Activated CD8-positive, alpha-beta memory T cell treated with anti-CD3 and anti-CD28 coated beads, Interleukin-2, amount 10 ng/mL, durations not matched to agents 7 days and 5 days (primary cell): Measurements from ENCODE around the gene ZNF724. TPM values are rescaled to one million over a fixed set of nuclear protein-coding genes. Genes with fewer than 3 reads are reported as not detected.
A peak's percentile ranks its signal among the peaks of the same experiment; 100 is the strongest.
"Not testable (repeated sequence)": the region's sequence is repeated elsewhere in the genome, so short reads cannot be mapped to it uniquely, and the experiment has no call there.

ENCODE experiments used
- ATAC-seq: fragments of 150-1000 bp; cut with Tn5 transposase; one replicate; pipeline ENCODE4 v1.10.0; 2021; ENCODE audit warnings: moderate library complexity
- CTCF ChIA-PET: fragments of 350-600 bp; sonication (Branson Sonifier 250); formaldehyde crosslinking; loops from one replicate; lab custom pipeline; 2021; ENCODE audit warnings: antibody characterized with exemption; lab: Charles Lee
- DNase-seq: peaks from one replicate; pipeline ENCODE4 v3.0.0-alpha.2; 2020
- H3K27ac Mint-ChIP-seq: one replicate; pipeline ENCODE4 v1.8.0; 2021; ENCODE audit warnings: mild to moderate bottlenecking, mixed read lengths
- H3K27me3 Mint-ChIP-seq: one replicate; pipeline ENCODE4 v1.8.0; 2021; ENCODE audit warnings: mixed read lengths
- H3K36me3 Mint-ChIP-seq: one replicate; pipeline ENCODE4 v1.8.0; 2021; ENCODE audit warnings: mild to moderate bottlenecking, mixed read lengths
- H3K4me1 Mint-ChIP-seq: one replicate; pipeline ENCODE4 v1.8.0; 2021; ENCODE audit warnings: mixed read lengths
- H3K4me3 Mint-ChIP-seq: one replicate; pipeline ENCODE4 v1.8.0; 2021; ENCODE audit warnings: mild to moderate bottlenecking, moderate library complexity, mixed read lengths
- H3K9me3 Mint-ChIP-seq: one replicate; pipeline ENCODE4 v1.8.0; 2022; ENCODE audit warnings: low read depth, mixed read lengths
- total RNA-seq, 2 experiments: library from RNA; stranded (reverse); gene quantifications; one replicate each; pipeline ENCODE4 v1.2.3, GENCODE V29; 2021

ZNF724 gene
- 10 to 100 TPM; 13.6 to 15.8 TPM for total RNA-seq

DNA sequence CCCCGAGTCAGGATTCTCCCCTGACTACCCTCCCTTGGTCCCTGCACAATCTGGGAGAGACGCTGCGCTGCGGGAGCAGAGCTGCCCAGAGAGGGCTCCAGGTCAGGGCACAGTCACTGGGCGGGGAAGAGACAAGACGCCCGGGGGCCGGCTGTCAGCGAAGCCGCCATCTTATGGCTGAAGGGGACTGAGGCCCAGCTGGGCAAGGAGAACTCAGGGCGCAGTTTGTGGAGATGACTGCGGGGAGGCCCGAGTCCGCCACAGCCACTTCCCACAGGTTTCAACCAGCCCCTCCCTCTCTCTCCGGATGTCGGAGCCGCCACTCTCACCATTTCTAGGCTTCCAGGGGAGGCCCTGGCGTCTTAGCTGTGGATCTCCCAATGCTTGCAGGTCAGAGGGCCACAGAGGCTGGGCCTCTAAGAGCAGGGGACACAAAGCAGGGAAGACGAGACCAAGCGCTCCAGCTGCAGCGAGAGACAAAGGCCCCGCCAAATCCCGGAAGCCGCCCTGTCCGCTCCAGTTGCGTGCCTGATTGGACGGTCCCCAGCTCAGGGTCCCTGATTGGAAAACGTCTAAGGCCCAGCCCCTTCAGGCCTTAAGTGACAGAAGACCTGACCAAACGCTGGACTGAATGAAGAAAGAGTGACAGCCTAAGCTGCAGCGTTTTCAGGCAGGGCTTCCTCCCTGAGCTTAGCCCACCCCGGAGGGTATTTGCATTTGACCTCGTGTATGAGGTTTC is at the start of gene ZNF724:
TSS of gene ZNF724 (minus strand) at position 484 of the 739 bp plus-strand sequence. CDS start at position 332, 152 bp downstream.
- Mint-ChIP-seq H3K4me3 (peak within 1 kb of the TSS; percentile 93), H3K27me3 (no peaks in the 10 kb centered on the region), H3K9me3 (peaks cover 5% of the 10 kb centered on the region), H3K27ac (peak within 1 kb of the TSS; percentile 98), H3K4me1 (peaks cover 15% of the 10 kb centered on the region), H3K36me3 (peaks cover 38% of the 10 kb centered on the region)
- CTCF ChIA-PET = interaction anchor here (1.2 kb wide), 1 partner anchor 24 kb away, joined by 7 read pairs; no protein-coding TSS in a partner anchor
- ATAC-seq (peak; percentile 99), DNase-seq (peak; percentile 96)

DNA sequence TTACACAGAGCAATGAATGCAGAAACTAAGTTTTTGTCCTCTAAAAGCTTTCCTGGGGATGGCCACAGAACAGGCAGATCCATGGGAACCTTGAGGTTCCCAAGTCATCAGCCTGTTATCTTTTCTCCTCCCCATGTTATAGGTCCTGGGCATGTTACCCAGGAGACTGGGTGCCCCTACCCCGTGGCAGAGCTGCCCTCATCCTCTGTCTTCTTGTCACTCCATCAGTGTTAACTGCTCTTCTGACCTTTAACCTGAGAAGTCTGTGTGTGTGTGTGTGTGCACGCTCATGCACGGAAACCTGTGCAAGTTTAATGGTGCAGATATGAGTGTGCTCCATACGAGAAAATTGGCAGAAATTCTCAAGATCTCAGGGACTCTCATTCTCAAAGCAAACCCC is 43.9 kb upstream of the ZNF724 start:
- no peak for DNase-seq
- Mint-ChIP-seq H3K4me3 (no peak overlapping the region), H3K4me1 (no peaks in the 10 kb centered on the region), H3K9me3 (peaks cover 11% of the 10 kb centered on the region), H3K27me3 (no peaks in the 10 kb centered on the region), H3K27ac (no peak overlapping the region), H3K36me3 (peaks cover 3% of the 10 kb centered on the region)
- no peak for ATAC-seq
- CTCF ChIA-PET = no interaction called here

DNA sequence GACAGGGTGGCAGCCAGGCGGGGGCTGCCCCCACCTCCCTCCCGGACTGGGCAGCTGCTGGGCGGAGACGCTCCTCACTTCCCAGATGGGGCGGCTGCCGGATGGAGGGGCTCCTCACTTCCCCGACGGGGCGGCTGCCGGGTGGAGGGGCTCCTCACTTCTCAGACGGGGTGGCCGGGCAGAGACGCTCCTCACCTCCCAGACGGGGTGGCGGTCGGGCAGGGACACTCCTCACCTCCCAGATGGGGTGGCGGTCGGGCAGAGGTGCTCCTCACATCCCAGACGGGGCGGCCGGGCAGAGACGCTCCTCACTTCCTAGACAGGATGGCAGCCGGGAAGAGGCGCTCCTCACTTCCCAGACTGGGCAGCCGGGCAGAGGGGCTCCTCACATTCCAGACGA is 39.8 kb upstream of the ZNF724 start:
- H3K36me3 Mint-ChIP-seq, H3K27me3 Mint-ChIP-seq, CTCF ChIA-PET, ATAC-seq, H3K4me1 Mint-ChIP-seq, DNase-seq, H3K4me3 Mint-ChIP-seq, H3K27ac Mint-ChIP-seq: not testable (repeated sequence)
- H3K9me3 Mint-ChIP-seq = peaks cover 14% of the 10 kb centered on the region

DNA sequence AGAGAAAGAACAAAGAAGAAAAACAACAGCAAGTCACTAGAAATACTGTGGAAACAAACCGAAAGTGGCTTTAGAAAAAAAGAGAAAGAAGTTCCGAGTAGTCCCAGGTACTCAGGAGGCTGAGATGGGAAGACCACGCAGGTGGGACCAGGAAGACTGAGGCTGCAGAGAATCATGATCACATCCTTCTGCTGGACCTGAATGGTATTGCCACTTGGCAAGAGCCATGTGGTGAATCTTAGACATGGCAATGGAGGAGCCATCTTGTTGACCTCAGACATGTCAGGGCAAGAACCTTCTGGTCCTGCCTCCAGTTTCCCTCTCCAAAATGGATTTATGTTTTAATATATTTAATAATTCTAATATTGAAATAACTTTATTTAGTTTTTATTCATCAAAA is 37.4 kb upstream of the ZNF724 start:
- H3K27ac Mint-ChIP-seq = no peak overlapping the region
- peaks cover 4% of the 10 kb centered on the region for H3K36me3 Mint-ChIP-seq
- no peak for DNase-seq
- H3K9me3 Mint-ChIP-seq = peaks cover 19% of the 10 kb centered on the region
- no peaks in the 10 kb centered on the region for H3K27me3 Mint-ChIP-seq
- CTCF ChIA-PET = interaction anchor here (1.4 kb wide), 1 partner anchor 14 kb away, joined by 3 read pairs; no protein-coding TSS in a partner anchor
- H3K4me1 Mint-ChIP-seq = no peaks in the 10 kb centered on the region
- no peak for ATAC-seq
- no peak overlapping the region for H3K4me3 Mint-ChIP-seq

DNA sequence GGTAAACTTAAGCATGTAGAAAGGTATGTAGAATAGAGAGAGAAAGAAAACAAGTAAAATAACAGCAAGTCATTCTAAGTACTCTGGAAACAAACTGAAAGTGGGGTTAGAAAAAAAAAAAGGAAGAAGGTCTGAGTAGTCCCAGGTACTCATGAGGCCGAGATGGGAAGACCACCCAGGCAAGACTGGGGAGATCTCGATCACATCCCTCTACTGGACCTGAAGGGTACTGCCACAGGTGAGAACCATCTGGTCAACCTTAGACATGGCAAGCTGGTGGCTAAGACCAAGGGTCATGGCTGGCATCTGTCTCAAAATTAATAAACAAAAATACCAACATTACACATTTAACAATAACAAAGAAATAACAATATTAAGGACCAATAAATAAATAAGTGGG is 36.3 kb upstream of the ZNF724 start:
- Mint-ChIP-seq H3K36me3 (peaks cover 4% of the 10 kb centered on the region), H3K4me1 (no peaks in the 10 kb centered on the region), H3K9me3 (peaks cover 22% of the 10 kb centered on the region), H3K27me3 (no peaks in the 10 kb centered on the region), H3K27ac (no peak overlapping the region), H3K4me3 (no peak overlapping the region)
- ATAC-seq = no peak
- no peak for DNase-seq
- CTCF ChIA-PET = interaction anchor here (1.4 kb wide), 1 partner anchor 13 kb away, joined by 3 read pairs; no protein-coding TSS in a partner anchor

DNA sequence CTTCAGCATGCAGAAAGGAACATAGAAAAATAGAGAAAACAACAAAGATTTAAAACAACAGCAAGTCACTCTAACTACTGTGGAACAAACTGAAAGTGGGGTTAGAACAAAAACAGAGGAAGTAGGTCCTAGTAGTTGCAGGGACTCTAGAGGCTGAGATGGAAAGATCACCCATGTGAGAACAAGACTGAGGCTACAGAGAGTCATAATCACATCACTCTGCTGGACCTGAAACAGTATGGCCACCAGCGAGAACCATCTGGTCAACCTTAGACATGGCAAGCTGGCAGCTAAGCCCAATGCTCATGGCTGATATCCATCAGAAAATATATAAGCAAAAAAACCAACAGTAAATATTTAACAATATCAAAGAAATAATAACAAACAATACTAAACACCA is 35.8 kb upstream of the ZNF724 start:
- Mint-ChIP-seq H3K27me3 (no peaks in the 10 kb centered on the region), H3K36me3 (peaks cover 6% of the 10 kb centered on the region), H3K4me3 (no peak overlapping the region), H3K27ac (no peak overlapping the region), H3K4me1 (no peaks in the 10 kb centered on the region), H3K9me3 (peaks cover 24% of the 10 kb centered on the region)
- CTCF ChIA-PET = interaction anchor here (1.4 kb wide), 1 partner anchor 12 kb away, joined by 3 read pairs; no protein-coding TSS in a partner anchor
- DNase-seq (no peak), ATAC-seq (no peak)

DNA sequence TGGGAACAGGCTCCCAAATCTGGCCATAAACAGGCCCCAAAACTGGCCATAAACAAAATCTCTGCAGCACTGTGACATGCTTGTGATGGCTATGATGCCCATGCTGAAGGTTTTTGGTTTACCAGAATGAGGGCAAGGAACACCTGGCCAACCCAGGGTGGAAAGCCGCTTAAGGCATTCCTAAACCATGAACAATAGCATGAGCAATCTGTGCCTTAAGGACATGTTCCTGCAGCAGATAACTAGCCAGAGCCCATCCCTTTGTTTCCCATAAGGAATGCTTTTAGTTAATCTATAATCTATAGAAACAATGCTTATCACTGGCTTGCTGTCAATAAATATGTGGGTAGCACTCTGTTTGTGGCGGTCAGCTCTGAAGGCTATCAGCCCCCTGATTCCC is 35.1 kb upstream of the ZNF724 start:
- ATAC-seq, H3K36me3 Mint-ChIP-seq, CTCF ChIA-PET, H3K4me3 Mint-ChIP-seq, H3K27ac Mint-ChIP-seq, H3K4me1 Mint-ChIP-seq, DNase-seq, H3K27me3 Mint-ChIP-seq: not testable (repeated sequence)
- peaks cover 24% of the 10 kb centered on the region for H3K9me3 Mint-ChIP-seq

DNA sequence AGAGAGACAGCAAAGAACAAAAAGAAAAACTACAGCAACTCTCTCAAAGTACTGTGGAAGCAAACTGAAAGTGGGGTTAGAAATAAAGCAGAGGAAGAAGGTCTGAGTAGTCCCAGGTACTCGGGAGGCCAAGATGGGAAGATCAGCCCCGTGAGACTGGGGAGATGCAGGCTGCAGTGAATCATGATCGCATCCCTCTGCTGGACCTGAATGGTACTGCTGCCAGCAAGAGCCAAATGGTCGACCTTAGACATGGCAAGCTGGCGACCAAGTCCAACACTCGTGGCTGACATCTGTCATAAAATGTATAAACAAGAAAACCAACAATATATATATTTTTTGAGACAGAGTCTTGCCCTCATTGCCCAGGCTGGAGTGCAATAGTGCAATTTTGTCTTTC is 33.7 kb upstream of the ZNF724 start:
- Mint-ChIP-seq H3K4me3 (no peak overlapping the region), H3K36me3 (peaks cover 6% of the 10 kb centered on the region), H3K27ac (no peak overlapping the region), H3K4me1 (no peaks in the 10 kb centered on the region), H3K9me3 (peaks cover 24% of the 10 kb centered on the region), H3K27me3 (no peaks in the 10 kb centered on the region)
- ATAC-seq (peak; percentile 55), DNase-seq (peak; percentile 52)
- CTCF ChIA-PET = interaction anchor here (0.7 kb wide), 1 partner anchor 11 kb away, joined by 3 read pairs; no protein-coding TSS in a partner anchor

DNA sequence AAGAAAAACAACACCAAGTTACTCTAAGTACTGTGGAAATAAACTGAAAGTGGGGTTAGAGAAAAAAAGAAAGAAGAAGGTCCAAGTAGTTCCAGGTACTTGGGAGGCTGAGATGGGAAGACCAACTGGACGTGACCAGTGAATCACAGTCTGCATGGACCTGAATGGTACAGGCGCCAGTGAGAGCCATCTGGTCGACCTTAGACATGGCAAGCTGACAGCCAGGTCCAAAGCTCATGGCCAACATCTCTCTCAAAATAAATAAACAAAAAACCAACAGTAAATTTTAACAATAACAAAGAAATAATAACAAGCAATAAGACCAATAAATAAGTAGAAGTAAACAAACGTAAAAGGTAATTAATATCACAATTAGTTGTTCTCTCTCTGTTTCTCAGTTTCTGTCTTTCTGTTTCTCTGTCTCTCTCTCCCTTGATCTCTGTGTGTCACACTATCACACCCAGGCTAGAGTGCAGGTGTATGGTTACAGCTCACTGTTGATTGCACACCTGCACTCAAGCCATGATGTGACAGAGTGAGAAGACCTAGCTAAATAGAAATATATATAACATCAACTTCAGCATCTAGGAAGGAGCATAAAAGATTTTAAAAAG is 31.6 kb upstream of the ZNF724 start:
- Mint-ChIP-seq H3K27ac (no peak overlapping the region), H3K4me3 (no peak overlapping the region), H3K4me1 (no peaks in the 10 kb centered on the region), H3K27me3 (no peaks in the 10 kb centered on the region), H3K36me3 (peaks cover 4% of the 10 kb centered on the region), H3K9me3 (peaks cover 20% of the 10 kb centered on the region)
- ATAC-seq (no peak), DNase-seq (no peak)
- CTCF ChIA-PET = interaction anchor here (0.9 kb wide), 1 partner anchor 8 kb away, joined by 6 read pairs; no protein-coding TSS in a partner anchor

DNA sequence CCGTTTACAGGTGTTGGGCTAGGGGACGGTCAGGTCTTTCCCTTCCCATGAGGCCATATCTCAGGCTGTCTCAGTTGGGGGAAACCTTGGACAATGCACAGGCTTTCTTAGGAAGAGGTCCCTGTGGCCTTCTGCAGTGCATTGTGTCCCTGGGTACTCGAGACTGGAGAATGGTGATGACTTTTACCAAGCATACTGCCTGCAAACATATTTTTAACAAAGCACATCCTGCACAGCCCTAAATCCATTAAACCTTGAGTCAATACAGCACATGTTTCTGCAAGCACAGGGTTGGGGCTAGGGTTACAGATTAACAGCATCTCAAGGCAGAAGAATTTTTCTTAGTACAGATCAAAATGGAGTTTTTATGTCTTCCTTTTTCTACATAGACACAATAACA is 27.9 kb upstream of the ZNF724 start:
- H3K4me3 Mint-ChIP-seq, H3K27ac Mint-ChIP-seq, DNase-seq, CTCF ChIA-PET, H3K9me3 Mint-ChIP-seq, H3K27me3 Mint-ChIP-seq, ATAC-seq, H3K4me1 Mint-ChIP-seq: not testable (repeated sequence)
- H3K36me3 Mint-ChIP-seq = peaks cover 12% of the 10 kb centered on the region

DNA sequence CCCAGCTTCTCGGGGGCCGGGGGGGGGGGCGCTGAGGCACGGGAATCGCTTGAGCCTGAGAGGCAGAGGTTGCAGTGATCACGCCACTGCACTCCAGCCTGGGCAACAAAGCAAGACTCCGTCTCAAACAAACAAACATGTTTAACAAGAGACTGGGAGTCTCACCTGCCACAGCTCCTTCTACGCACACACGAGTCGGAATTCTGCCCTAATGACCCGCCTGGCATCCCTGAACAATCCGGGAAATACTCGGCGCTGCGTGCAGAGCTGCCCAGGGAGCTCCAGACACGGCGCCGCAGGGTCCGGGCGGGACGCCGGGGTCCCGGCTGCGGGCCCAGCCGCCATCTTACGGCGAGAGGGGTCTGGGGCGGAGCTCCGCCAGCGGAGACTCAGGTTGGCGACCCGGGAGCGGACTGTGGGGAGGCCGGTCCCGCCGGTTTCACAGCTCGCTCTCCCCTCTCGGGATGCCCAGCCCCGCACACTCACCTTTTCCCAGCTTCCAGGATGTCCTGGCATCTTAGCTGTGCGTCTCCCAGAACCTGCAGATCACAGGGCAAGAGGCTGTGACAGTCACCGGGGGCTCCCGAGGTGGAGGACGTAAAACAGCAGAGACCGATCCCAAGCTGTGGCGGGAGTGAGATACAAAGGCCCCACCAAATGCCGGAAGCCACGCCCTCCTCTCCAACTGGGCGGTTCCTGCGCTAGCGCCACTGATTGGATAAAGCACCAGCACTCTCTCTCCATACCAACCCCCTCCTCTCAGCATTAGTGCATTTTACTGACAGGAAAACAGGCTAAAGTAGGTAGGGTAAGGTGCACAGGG is 23.6 kb upstream of the ZNF724 start:
- Mint-ChIP-seq H3K27ac (peak overlapping the region; percentile 95), H3K4me3 (peak overlapping the region; percentile 94), H3K4me1 (peaks cover 24% of the 10 kb centered on the region), H3K27me3 (no peaks in the 10 kb centered on the region), H3K36me3 (peaks cover 47% of the 10 kb centered on the region), H3K9me3 (peaks cover 8% of the 10 kb centered on the region)
- CTCF ChIA-PET = interaction anchor here (0.5 to 1.7 kb wide), 6 partner anchors 8 to 416 kb away, joined by 3 to 7 read pairs (median 4); partner anchors contain the start of gene ZNF724
- ATAC-seq (peak; percentile 98), DNase-seq (peak; percentile 95)

DNA sequence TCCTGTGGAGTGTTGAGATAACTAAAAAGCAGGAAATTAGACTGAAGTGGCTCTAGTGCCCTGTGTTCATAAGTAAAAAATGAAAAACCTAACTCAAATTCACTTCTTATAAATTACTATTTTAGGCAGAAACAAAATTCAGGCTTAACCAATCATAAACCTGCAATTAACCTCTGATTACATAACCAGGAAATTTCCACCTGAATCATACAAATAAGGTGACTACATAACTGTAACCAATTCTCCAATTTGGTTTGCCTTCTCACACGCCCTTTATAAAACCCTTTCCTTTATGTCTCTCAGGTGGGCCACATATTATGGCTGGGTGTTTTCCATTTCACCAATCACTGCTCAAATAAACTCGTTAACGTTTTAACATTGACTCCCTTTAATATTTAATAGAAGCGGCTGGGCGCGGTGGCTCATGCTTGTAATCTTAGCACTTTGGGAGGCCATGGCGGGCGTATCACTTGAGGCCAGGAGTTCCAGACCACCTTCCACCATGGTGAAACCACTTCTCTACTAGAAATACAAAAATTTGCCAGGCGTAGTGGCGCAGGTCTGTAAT is 22.9 kb upstream of the ZNF724 start:
- Mint-ChIP-seq H3K4me1 (peaks cover 24% of the 10 kb centered on the region), H3K4me3 (peak overlapping the region; percentile 94), H3K27ac (peak overlapping the region; percentile 95), H3K27me3 (no peaks in the 10 kb centered on the region), H3K36me3 (peaks cover 51% of the 10 kb centered on the region), H3K9me3 (peaks cover 8% of the 10 kb centered on the region)
- ATAC-seq = no peak
- CTCF ChIA-PET = interaction anchor here (0.6 to 1.7 kb wide), 5 partner anchors 9 to 23 kb away, joined by 3 to 7 read pairs (median 3); partner anchors contain the start of gene ZNF724
- peak; percentile 44 for DNase-seq
